ENCODE results near the gene CCDC195.

DNA sequence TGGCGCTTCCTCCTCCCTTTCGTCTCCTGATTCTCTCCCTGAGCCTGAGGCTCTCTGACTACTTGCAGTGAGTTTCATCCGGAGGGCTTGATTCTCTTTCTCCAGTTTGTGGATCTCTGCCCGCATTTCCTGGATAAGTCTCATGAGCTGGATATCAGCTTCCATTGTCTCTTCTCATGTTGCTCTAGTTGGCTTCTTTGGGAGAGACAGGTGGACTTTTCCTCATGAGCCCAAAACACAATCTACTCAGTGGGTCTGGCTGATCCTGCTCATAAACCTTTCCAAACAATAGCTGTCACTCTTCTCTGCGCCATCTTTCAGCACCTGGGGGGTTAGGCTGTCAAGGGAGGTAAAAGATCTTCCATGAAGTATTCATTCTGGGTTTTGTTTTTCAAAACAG, at the start of gene CCDC195:
- TF ChIP-seq, protein P1, sequence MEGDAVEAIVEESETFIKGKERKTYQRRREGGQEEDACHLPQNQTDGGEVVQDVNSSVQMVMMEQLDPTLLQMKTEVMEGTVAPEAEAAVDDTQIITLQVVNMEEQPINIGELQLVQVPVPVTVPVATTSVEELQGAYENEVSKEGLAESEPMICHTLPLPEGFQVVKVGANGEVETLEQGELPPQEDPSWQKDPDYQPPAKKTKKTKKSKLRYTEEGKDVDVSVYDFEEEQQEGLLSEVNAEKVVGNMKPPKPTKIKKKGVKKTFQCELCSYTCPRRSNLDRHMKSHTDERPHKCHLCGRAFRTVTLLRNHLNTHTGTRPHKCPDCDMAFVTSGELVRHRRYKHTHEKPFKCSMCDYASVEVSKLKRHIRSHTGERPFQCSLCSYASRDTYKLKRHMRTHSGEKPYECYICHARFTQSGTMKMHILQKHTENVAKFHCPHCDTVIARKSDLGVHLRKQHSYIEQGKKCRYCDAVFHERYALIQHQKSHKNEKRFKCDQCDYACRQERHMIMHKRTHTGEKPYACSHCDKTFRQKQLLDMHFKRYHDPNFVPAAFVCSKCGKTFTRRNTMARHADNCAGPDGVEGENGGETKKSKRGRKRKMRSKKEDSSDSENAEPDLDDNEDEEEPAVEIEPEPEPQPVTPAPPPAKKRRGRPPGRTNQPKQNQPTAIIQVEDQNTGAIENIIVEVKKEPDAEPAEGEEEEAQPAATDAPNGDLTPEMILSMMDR (conservative IDR thresholded peaks at IDR 0.05; ENCODE audit: low read depth, low read length): no peak
- TF ChIP-seq POLR2A (IDR thresholded peaks at IDR 0.05; ENCODE audit: low read depth, low read length): no peak
- no peak for TF ChIP-seq RAD21 (IDR thresholded peaks at IDR 0.05; ENCODE audit: low read length)
- no peak for TF ChIP-seq RFX5 (IDR thresholded peaks at IDR 0.05; ENCODE audit: low read depth, low read length)
- TF ChIP-seq RCOR1 (IDR thresholded peaks at IDR 0.05; ENCODE audit: insufficient replicate concordance, low read length): no peak
- no peak for TF ChIP-seq FOS (IDR thresholded peaks at IDR 0.05; ENCODE audit: low read depth, low read length)

All from IMR-90 (cell line).